ENCODE measurements around the gene XPR1. TPM values are rescaled to one million over a fixed set of nuclear protein-coding genes. Genes with fewer than 3 reads are reported as not detected.

The XPR1 gene
- total RNA-seq, 1 experiment from 2014 or later: 36.1 TPM

GRCh38 chr1:180585994-180586359, 45.8 kb upstream of the XPR1 start:
- no TSS peak for BruUV-seq (replicated peaks)
- H3K27ac ChIP-seq (ENCODE audit: low read length): no peak overlapping the region
- H3K27me3 ChIP-seq (ENCODE audit: control insufficient read depth, insufficient read depth, low read length): no peaks in the 10 kb centered on the region; the same call in 1 of the 2 replicates

GRCh38 chr1:180586671-180587155, 45.1 kb upstream of the XPR1 start:
- no peaks in the 10 kb centered on the region; the same call in 1 of the 2 replicates for H3K27me3 ChIP-seq (ENCODE audit: control insufficient read depth, insufficient read depth, low read length)
- no peak for TF ChIP-seq POLR2AphosphoS5 (IDR thresholded peaks at IDR 0.05; ENCODE audit: low read depth, low read length)
- in situ Hi-C loops (cut with HindIII; ENCODE audit: low pct_unique_long_range_greater_than_20kb, low sequenced_read_pairs) (no loop called here), intact Hi-C loops (cut with micrococcal nuclease; ENCODE audit: unreplicated experiment) (no loop called here)
- CTCF ChIA-PET: no interaction called here
- no TSS peak for BruUV-seq (replicated peaks)
- DNase-seq (ENCODE audit: low read depth, low spot score) (no peak), ATAC-seq (no peak)
- H3K4me1 ChIP-seq (ENCODE audit: control insufficient read depth, insufficient read depth, low read length): no peaks in the 10 kb centered on the region
- no peak overlapping the region for H3K4me3 ChIP-seq (ENCODE audit: low read depth in 2 of 2, low read length in 2 of 2)
- H3K27ac ChIP-seq (ENCODE audit: low read length): no peak overlapping the region
- H3K36me3 ChIP-seq (ENCODE audit: control insufficient read depth, insufficient read depth, low read length): no peaks in the 10 kb centered on the region
- POLR2A ChIA-PET: no interaction called here
- H3K9me3 ChIP-seq (ENCODE audit: control insufficient read depth, insufficient read depth, low read depth, low read length): no peaks in the 10 kb centered on the region

More at GRCh38 chr1:180585994-180586359, 45.8 kb upstream of the XPR1 start:
- ATAC-seq (no peak), DNase-seq (ENCODE audit: low read depth, low spot score) (no peak)
- Histone ChIP-seq H3K36me3 (ENCODE audit: control insufficient read depth, insufficient read depth, low read length) (no peaks in the 10 kb centered on the region), H3K4me1 (ENCODE audit: control insufficient read depth, insufficient read depth, low read length) (no peaks in the 10 kb centered on the region), H3K9me3 (ENCODE audit: control insufficient read depth, insufficient read depth, low read depth, low read length) (no peaks in the 10 kb centered on the region), H3K4me3 (ENCODE audit: low read depth in 2 of 2, low read length in 2 of 2) (no peak overlapping the region)
- intact Hi-C loops (cut with micrococcal nuclease; ENCODE audit: unreplicated experiment): no loop called here
- in situ Hi-C loops (cut with HindIII; ENCODE audit: low pct_unique_long_range_greater_than_20kb, low sequenced_read_pairs): no loop called here
- ChIA-PET CTCF (no interaction called here), POLR2A (no interaction called here)
- TF ChIP-seq CTCF (IDR thresholded peaks at IDR 0.05) (no peak), POLR2AphosphoS5 (IDR thresholded peaks at IDR 0.05; ENCODE audit: low read depth, low read length) (no peak), TCF7L2 (IDR thresholded peaks at IDR 0.05; ENCODE audit: low read depth, low read length) (no peak), REST (IDR thresholded peaks at IDR 0.05; ENCODE audit: insufficient read depth in 1 of 2, low read depth in 2 of 2, low read length in 1 of 2) (no peak)

- H3K27ac ChIP-seq (ENCODE audit: low read length): no peak overlapping the region
- no peak overlapping the region for H3K4me3 ChIP-seq (ENCODE audit: low read depth in 2 of 2, low read length in 2 of 2)
- ATAC-seq: no peak
- no peaks in the 10 kb centered on the region for H3K9me3 ChIP-seq (ENCODE audit: control insufficient read depth, insufficient read depth, low read depth, low read length)
- POLR2A ChIA-PET: no interaction called here
- no peak for DNase-seq (ENCODE audit: low read depth, low spot score)
- no peak for TF ChIP-seq SIN3A (IDR thresholded peaks at IDR 0.05; ENCODE audit: borderline replicate concordance, insufficient read depth, low read depth, low read length)
- no peak for TF ChIP-seq TCF7L2 (IDR thresholded peaks at IDR 0.05; ENCODE audit: low read depth, low read length)
- no peak for TF ChIP-seq CTCF (IDR thresholded peaks at IDR 0.05)
- TF ChIP-seq REST (IDR thresholded peaks at IDR 0.05; ENCODE audit: insufficient read depth in 1 of 2, low read depth in 2 of 2, low read length in 1 of 2): no peak
- TF ChIP-seq POLR2AphosphoS5 (IDR thresholded peaks at IDR 0.05; ENCODE audit: low read depth, low read length): no peak
- CTCF ChIA-PET: no interaction called here
- H3K27me3 ChIP-seq (ENCODE audit: control insufficient read depth, insufficient read depth, low read length): no peaks in the 10 kb centered on the region; the same call in 1 of the 2 replicates
- no peaks in the 10 kb centered on the region for H3K36me3 ChIP-seq (ENCODE audit: control insufficient read depth, insufficient read depth, low read length)
- no peaks in the 10 kb centered on the region for H3K4me1 ChIP-seq (ENCODE audit: control insufficient read depth, insufficient read depth, low read length)
- intact Hi-C loops (cut with micrococcal nuclease; ENCODE audit: unreplicated experiment): no loop called here
- BruUV-seq (replicated peaks): no TSS peak
- in situ Hi-C loops (cut with HindIII; ENCODE audit: low pct_unique_long_range_greater_than_20kb, low sequenced_read_pairs): no loop called here
Observed at GRCh38 chr1:180588121-180588520, 43.7 kb upstream of the XPR1 start.
